PC-9 (cell line): ENCODE measurements around the gene LMAN2. TPM values are rescaled to one million over a fixed set of nuclear protein-coding genes. Genes with fewer than 3 reads are reported as not detected.

Experiments used
- BruUV-seq: library from RNA; stranded (reverse); fragments of 400-500 nt; replicated peaks from 2 replicates; lab custom pipeline; 2021; lab: Mats Ljungman, UMichigan
- CTCF ChIA-PET: fragments of 300-600 bp; sonication (Branson Sonifier 250); formaldehyde crosslinking; loops from one replicate; lab custom pipeline; 2022; ENCODE audit warnings: antibody characterized with exemption; lab: Charles Lee
- POLR2A ChIA-PET: fragments of 300-600 bp; sonication (Branson Sonifier 250); formaldehyde crosslinking; loops from one replicate; lab custom pipeline; 2022; ENCODE audit warnings: antibody characterized with exemption; ENCODE audit not compliant: unreplicated experiment; lab: Charles Lee
- DNase-seq, 2 experiments: peaks; one replicate each; pipeline versions ENCODE4 v3.0.0 to v3.0.0-alpha.2; 2015 to 2022; ENCODE audit warnings: mixed read lengths in 1 of 2
- H2AFZ ChIP-seq: fragments of 200-600 bp; sonication (generic); 2 replicates; pipeline ENCODE4 v1.8.1; 2017; ENCODE audit warnings: antibody characterized with exemption
- H3F3A ChIP-seq: fragments of 200-600 bp; sonication (generic); 2 replicates; pipeline ENCODE4 v1.8.1; 2017; ENCODE audit warnings: antibody characterized with exemption, mild to moderate bottlenecking, low read depth; ENCODE audit not compliant: insufficient read depth
- H3K27ac ChIP-seq: fragments of 200-600 bp; sonication (generic); 2 replicates; pipeline ENCODE4 v1.6.1; 2016; ENCODE audit warnings: mixed run types
- H3K27me3 ChIP-seq: fragments of 200-600 bp; sonication (generic); 2 replicates; pipeline ENCODE4 v1.6.1; 2016; ENCODE audit warnings: low read depth, mixed run types; ENCODE audit not compliant: insufficient read depth
- H3K36me3 ChIP-seq: fragments of 200-600 bp; sonication (generic); 2 replicates; pipeline ENCODE4 v1.6.1; 2016; ENCODE audit warnings: low read depth, mixed run types
- H3K4me1 ChIP-seq: fragments of 200-600 bp; sonication (generic); replicated peaks from 2 replicates; pipeline ENCODE4 v1.6.1; 2016; ENCODE audit warnings: mixed run types; ENCODE audit not compliant: insufficient read depth
- H3K4me2 ChIP-seq: fragments of 200-600 bp; sonication (generic); 2 replicates; pipeline ENCODE4 v1.6.1; 2017; ENCODE audit warnings: mixed run types
- H3K4me3 ChIP-seq: fragments of 200-600 bp; sonication (generic); 2 replicates; pipeline ENCODE4 v1.6.1; 2016; ENCODE audit warnings: mixed run types
- H3K79me2 ChIP-seq: fragments of 200-600 bp; sonication (generic); 2 replicates; pipeline ENCODE4 v1.6.1; 2017; ENCODE audit warnings: low read depth, mixed run types
- H3K9me2 ChIP-seq: fragments of 200-600 bp; sonication (generic); 2 replicates; pipeline ENCODE4 v1.8.1; 2017; ENCODE audit warnings: mild to moderate bottlenecking; ENCODE audit not compliant: insufficient read depth
- H3K9me3 ChIP-seq: fragments of 200-600 bp; sonication (generic); 2 replicates; pipeline ENCODE4 v1.8.1; 2016; ENCODE audit warnings: low read depth; ENCODE audit not compliant: insufficient read depth
- H4K20me1 ChIP-seq: fragments of 200-600 bp; sonication (generic); 2 replicates; pipeline ENCODE4 v1.8.1; 2017; ENCODE audit not compliant: insufficient read depth
- EZH2 ChIP-seq: fragments of 200-600 bp; sonication (generic); IDR thresholded peaks from 2 replicates; pipeline ENCODE4 v1.8.0; 2017; ENCODE audit warnings: antibody characterized with exemption, low read depth
- intact Hi-C: fragments of 100-400 bp; cut with micrococcal nuclease; formaldehyde crosslinking; loops from one replicate; pipeline ENCODE4 v1.10.0; 2022; ENCODE audit not compliant: unreplicated experiment
- total RNA-seq: library from RNA; stranded (reverse); gene quantifications from 2 replicates; pipeline ENCODE4 v1.2.3, GENCODE V29; 2021
- TF ChIP-seq, protein P1 (sequence below): fragments of 200-600 bp; sonication (generic); conservative IDR thresholded peaks from 2 replicates; pipeline ENCODE4 v1.6.1; 2017; ENCODE audit warnings: mixed run types, antibody characterized with exemption, mild to moderate bottlenecking, moderate library complexity

Gene LMAN2
- total RNA-seq, 1 experiment from 2014 or later = 153 TPM

DNA sequence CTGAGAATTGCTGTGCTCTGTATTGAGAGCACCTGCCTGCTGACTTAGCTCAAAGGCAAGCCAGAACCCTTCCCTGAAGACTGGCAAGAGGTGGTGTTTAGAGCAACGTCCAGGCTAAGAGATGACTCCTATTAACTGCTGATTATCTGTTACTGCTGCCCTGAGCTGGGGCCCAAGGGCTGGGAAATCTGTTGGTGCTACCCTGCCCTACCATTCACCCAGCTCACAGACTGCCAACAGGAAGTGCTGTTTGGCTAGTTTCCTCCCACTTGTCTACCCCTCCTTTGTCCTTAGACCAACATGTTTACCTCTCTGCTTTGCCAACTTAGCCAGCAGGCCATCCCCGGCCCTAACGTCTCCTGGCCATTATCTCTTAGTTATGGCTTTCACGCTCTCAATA lies 54.9 kb downstream of the LMAN2 start:
- H3K27me3 ChIP-seq = no peaks in the 10 kb centered on the region
- no peak for DNase-seq
- ChIA-PET CTCF (no interaction called here), POLR2A (interaction anchor here (0.6 kb wide), 1 partner anchor 70 kb away, joined by 5 read pairs; no protein-coding TSS in a partner anchor)
- intact Hi-C loops = no loop called here
- H3K27ac ChIP-seq = no peak overlapping the region
- TF ChIP-seq, protein P1, sequence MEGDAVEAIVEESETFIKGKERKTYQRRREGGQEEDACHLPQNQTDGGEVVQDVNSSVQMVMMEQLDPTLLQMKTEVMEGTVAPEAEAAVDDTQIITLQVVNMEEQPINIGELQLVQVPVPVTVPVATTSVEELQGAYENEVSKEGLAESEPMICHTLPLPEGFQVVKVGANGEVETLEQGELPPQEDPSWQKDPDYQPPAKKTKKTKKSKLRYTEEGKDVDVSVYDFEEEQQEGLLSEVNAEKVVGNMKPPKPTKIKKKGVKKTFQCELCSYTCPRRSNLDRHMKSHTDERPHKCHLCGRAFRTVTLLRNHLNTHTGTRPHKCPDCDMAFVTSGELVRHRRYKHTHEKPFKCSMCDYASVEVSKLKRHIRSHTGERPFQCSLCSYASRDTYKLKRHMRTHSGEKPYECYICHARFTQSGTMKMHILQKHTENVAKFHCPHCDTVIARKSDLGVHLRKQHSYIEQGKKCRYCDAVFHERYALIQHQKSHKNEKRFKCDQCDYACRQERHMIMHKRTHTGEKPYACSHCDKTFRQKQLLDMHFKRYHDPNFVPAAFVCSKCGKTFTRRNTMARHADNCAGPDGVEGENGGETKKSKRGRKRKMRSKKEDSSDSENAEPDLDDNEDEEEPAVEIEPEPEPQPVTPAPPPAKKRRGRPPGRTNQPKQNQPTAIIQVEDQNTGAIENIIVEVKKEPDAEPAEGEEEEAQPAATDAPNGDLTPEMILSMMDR = no peak
- no peak for TF ChIP-seq EZH2
- BruUV-seq = no TSS peak
- H3K4me2 ChIP-seq = no peak overlapping the region
- no peaks in the 10 kb centered on the region for H3K9me3 ChIP-seq
- H3K4me1 ChIP-seq = peaks cover 16% of the 10 kb centered on the region
- H2AFZ ChIP-seq = no peak overlapping the region
- no peaks in the 10 kb centered on the region for H3K79me2 ChIP-seq
- no peak overlapping the region for H3K4me3 ChIP-seq
- peaks cover 13% of the 10 kb centered on the region for H3K36me3 ChIP-seq
- no peaks in the 10 kb centered on the region for H3K9me2 ChIP-seq
- H3F3A ChIP-seq = peaks cover 16% of the 10 kb centered on the region; the same call in 1 of the 2 replicates
- H4K20me1 ChIP-seq = peaks cover 20% of the 10 kb centered on the region

DNA sequence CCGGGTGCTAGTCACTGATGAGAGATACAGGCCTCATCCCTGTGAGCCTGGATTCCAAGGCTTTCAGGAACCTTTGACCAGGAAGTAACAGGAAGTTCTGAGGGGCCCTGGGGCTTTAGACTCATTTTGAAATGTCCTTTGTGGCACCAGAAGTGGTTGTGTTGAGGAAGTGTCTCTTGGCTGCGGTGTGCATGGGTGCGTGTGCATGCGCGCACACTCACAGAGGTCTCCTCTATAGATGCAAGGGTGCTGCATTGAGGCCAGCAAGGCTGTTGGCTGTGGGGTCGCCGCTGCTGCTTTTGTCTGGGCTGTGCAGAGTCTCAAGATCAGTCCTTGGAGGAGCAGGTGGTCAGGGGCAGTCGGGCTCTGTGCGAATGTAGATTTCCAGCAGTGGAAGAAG lies 55.5 kb downstream of the LMAN2 start:
- no peak for TF ChIP-seq EZH2
- TF ChIP-seq, protein P1 = no peak
- Histone ChIP-seq H4K20me1 (peaks cover 14% of the 10 kb centered on the region), H3K4me3 (no peak overlapping the region), H3K4me2 (no peak overlapping the region), H3K79me2 (no peaks in the 10 kb centered on the region), H3F3A (peaks cover 10% of the 10 kb centered on the region; the same call in 1 of the 2 replicates), H3K27me3 (no peaks in the 10 kb centered on the region), H3K9me3 (no peaks in the 10 kb centered on the region), H3K9me2 (no peaks in the 10 kb centered on the region), H2AFZ (no peak overlapping the region), H3K4me1 (peaks cover 10% of the 10 kb centered on the region), H3K27ac (no peak overlapping the region), H3K36me3 (peaks cover 18% of the 10 kb centered on the region)
- intact Hi-C loops = no loop called here
- ChIA-PET CTCF (no interaction called here), POLR2A (interaction anchor here (0.6 kb wide), 1 partner anchor 69 kb away, joined by 5 read pairs; no protein-coding TSS in a partner anchor)
- no TSS peak for BruUV-seq
- DNase-seq = no peak

DNA sequence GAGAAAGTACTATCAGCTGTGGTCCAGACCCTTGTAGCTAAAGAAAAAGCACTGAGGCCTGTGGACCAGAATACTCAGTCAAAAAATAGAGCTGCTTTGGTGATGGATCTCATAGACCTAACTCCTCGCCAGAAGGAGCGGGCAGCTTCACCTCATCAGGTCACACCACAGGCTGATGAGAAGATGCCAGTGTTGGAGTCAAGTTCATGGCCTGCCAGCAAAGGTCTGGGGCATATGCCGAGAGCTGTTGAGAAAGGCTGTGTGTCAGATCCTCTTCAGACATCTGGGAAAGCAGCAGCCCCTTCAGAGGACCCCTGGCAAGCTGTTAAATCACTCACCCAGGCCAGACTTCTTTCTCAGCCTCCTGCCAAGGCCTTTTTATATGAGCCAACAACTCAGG lies 56.8 kb downstream of the LMAN2 start:
- BruUV-seq = no TSS peak
- Histone ChIP-seq H3K79me2 (no peaks in the 10 kb centered on the region), H3F3A (no peaks in the 10 kb centered on the region), H3K4me3 (no peak overlapping the region), H3K9me2 (no peaks in the 10 kb centered on the region), H3K4me1 (no peaks in the 10 kb centered on the region), H3K27ac (no peak overlapping the region), H3K36me3 (peaks cover 19% of the 10 kb centered on the region), H4K20me1 (0 out of 2 replicates have a peak, but pooled peaks cover 5% of the 10 kb centered on the region), H3K9me3 (no peaks in the 10 kb centered on the region), H3K27me3 (no peaks in the 10 kb centered on the region), H3K4me2 (no peak overlapping the region), H2AFZ (no peak overlapping the region)
- TF ChIP-seq EZH2 = no peak
- TF ChIP-seq, protein P1 = no peak
- intact Hi-C loops = no loop called here
- no peak for DNase-seq
- ChIA-PET POLR2A (interaction anchor here (0.6 kb wide), 1 partner anchor 141 kb away, joined by 6 read pairs; no protein-coding TSS in a partner anchor), CTCF (no interaction called here)
